A549 (cell line): ENCODE data around the gene FAM221B.

ENCODE experiments used
- EP300 ChIP-seq, 2 experiments: fragments of >200 bp; sonication (Bioruptor Twin); formaldehyde crosslinking; IDR thresholded peaks; 2 replicates in 1 of 2; 3 replicates in 1 of 2; pipeline ENCODE4 v1.6.1; 2016 to 2017
- GATA3 ChIP-seq: IDR thresholded peaks from 2 replicates; pipeline ENCODE4 v1.6.1; 2012; ENCODE audit warnings: borderline replicate concordance
- JUNB ChIP-seq: fragments of >200 bp; sonication (Bioruptor Twin); formaldehyde crosslinking; IDR thresholded peaks from 2 replicates; pipeline ENCODE4 v1.6.1; 2016
- POLR2A ChIP-seq: IDR thresholded peaks from 2 replicates; pipeline ENCODE4 v1.6.1; 2012; ENCODE audit warnings: mild to moderate bottlenecking, low read length
- TF ChIP-seq, protein P1 (sequence below): fragments of >200 bp; sonication (Bioruptor Twin); formaldehyde crosslinking; IDR thresholded peaks from 3 replicates; pipeline ENCODE4 v1.5.1; 2016

DNA sequence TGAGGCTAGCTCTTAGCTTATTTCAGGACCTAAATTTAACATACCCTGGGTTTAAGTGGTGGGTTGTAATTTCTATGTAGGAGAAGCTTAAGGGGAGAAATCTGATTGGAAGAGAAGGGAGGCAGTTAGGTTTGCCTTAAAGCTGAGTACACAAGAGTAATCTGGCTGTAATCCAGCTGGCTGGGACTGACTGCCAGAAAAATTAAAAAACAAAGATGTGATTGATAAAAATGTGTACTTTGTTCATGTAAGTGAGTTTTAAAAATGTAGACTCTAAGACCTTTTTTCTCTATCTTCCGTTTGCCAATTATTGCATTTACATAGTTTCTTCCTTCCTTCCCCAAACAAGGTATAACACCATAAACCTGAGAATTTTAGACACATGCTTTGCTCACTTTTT, 57.0 kb downstream of the FAM221B start:
- TF ChIP-seq JUNB (no peak), GATA3 (no peak), POLR2A (no peak), EP300 (IDR thresholded peaks at IDR 0.05) (no peak)
- TF ChIP-seq, protein P1, sequence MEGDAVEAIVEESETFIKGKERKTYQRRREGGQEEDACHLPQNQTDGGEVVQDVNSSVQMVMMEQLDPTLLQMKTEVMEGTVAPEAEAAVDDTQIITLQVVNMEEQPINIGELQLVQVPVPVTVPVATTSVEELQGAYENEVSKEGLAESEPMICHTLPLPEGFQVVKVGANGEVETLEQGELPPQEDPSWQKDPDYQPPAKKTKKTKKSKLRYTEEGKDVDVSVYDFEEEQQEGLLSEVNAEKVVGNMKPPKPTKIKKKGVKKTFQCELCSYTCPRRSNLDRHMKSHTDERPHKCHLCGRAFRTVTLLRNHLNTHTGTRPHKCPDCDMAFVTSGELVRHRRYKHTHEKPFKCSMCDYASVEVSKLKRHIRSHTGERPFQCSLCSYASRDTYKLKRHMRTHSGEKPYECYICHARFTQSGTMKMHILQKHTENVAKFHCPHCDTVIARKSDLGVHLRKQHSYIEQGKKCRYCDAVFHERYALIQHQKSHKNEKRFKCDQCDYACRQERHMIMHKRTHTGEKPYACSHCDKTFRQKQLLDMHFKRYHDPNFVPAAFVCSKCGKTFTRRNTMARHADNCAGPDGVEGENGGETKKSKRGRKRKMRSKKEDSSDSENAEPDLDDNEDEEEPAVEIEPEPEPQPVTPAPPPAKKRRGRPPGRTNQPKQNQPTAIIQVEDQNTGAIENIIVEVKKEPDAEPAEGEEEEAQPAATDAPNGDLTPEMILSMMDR: no peak
